ENCODE results near the gene MED9. TPM values are rescaled to one million over a fixed set of nuclear protein-coding genes. Genes with fewer than 3 reads are reported as not detected.

Gene MED9
- polyA plus RNA-seq, 1 of the 3 experiments (the other 2 are of a cell fraction), result 10.1 TPM

DNA sequence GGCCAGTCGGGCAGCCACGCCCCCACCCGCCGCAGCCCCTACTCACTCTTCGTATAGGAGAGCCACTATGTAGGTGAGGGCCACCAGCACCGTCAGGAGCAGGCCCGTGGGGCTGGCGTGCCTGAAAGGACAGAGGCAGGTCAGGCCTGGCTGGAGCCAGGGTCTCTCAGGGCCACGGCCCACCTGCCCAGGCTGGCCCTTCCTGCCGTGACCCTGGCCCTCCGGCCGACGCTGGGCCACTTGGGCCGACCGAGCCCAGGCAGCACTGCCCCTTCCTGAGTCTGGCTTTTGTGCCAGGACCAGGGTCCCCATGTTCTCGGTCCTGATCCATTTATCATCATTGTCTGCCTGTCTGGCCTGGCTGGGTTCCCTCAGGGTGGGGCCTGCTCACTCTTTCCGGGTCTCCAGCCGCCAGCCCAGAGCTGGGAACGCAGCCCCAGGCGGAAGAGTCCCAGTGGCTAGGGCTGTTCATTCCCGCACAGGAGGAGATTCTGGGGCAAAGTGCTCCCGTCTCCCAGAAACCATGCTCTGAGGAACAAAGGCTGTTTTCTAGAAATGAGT, 29.5 kb downstream of the MED9 start (continued):
- TF ChIP-seq, protein P1, sequence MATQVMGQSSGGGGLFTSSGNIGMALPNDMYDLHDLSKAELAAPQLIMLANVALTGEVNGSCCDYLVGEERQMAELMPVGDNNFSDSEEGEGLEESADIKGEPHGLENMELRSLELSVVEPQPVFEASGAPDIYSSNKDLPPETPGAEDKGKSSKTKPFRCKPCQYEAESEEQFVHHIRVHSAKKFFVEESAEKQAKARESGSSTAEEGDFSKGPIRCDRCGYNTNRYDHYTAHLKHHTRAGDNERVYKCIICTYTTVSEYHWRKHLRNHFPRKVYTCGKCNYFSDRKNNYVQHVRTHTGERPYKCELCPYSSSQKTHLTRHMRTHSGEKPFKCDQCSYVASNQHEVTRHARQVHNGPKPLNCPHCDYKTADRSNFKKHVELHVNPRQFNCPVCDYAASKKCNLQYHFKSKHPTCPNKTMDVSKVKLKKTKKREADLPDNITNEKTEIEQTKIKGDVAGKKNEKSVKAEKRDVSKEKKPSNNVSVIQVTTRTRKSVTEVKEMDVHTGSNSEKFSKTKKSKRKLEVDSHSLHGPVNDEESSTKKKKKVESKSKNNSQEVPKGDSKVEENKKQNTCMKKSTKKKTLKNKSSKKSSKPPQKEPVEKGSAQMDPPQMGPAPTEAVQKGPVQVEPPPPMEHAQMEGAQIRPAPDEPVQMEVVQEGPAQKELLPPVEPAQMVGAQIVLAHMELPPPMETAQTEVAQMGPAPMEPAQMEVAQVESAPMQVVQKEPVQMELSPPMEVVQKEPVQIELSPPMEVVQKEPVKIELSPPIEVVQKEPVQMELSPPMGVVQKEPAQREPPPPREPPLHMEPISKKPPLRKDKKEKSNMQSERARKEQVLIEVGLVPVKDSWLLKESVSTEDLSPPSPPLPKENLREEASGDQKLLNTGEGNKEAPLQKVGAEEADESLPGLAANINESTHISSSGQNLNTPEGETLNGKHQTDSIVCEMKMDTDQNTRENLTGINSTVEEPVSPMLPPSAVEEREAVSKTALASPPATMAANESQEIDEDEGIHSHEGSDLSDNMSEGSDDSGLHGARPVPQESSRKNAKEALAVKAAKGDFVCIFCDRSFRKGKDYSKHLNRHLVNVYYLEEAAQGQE (IDR thresholded peaks at IDR 0.05; ENCODE audit: low read depth, low read length), result no peak
- no peak for TF ChIP-seq TEAD4 (IDR thresholded peaks at IDR 0.05; ENCODE audit: borderline replicate concordance, insufficient read depth)
- TF ChIP-seq, protein P2, sequence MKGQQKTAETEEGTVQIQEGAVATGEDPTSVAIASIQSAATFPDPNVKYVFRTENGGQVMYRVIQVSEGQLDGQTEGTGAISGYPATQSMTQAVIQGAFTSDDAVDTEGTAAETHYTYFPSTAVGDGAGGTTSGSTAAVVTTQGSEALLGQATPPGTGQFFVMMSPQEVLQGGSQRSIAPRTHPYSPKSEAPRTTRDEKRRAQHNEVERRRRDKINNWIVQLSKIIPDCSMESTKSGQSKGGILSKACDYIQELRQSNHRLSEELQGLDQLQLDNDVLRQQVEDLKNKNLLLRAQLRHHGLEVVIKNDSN (IDR thresholded peaks at IDR 0.05; ENCODE audit: borderline replicate concordance, low read depth), result no peak
- TF ChIP-seq NFIC (IDR thresholded peaks at IDR 0.05; ENCODE audit: borderline replicate concordance), result no peak
- TF ChIP-seq SMC3 (IDR thresholded peaks at IDR 0.05; ENCODE audit: low read depth, low read length), result no peak
- no peak for TF ChIP-seq EZH2phosphoT487 (IDR thresholded peaks at IDR 0.05; ENCODE audit: borderline replicate concordance, low read depth)
- TF ChIP-seq, protein P3, sequence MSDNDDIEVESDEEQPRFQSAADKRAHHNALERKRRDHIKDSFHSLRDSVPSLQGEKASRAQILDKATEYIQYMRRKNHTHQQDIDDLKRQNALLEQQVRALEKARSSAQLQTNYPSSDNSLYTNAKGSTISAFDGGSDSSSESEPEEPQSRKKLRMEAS (IDR thresholded peaks at IDR 0.05; ENCODE audit: low read depth), result no peak
- no peak for TF ChIP-seq TCF12 (IDR thresholded peaks at IDR 0.05)
- no peak for TF ChIP-seq FOSL2 (IDR thresholded peaks at IDR 0.05; ENCODE audit: borderline replicate concordance, low read depth)

DNA sequence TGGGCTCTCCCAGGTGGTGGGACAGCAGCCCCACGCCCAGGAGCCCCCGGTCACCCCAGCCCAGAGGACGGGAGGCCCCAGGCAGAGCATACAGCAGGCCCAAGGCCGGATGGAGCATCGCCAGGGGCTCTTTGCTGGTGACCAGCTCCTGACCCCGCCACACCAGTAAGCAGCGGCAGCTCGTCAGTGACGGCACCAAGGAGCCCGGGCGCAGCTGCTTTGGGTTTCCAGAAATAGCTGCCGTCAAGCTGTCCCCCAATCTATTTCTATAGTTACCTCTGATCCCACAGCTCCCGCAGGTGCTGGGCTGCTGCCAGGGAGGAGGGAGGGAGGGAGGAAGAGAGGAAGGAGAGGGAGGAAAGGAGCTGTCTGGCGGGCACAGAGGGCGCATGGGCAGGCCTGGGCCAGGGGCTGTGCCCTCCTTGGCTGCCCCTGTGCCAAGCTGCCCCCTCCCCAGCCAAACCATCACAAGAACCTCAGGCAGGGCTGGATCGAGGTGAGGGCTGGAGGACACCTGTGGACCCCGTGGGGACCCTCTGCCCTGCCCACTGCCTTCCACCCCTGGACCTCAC, 30.2 kb downstream of the MED9 start:
- Histone ChIP-seq H2AFZ (ENCODE audit: low read depth) (no peak overlapping the region), H3K4me3 (ENCODE audit: low read depth in 2 of 2, low read length in 1 of 2) (no peak overlapping the region), H3K9ac (no peak overlapping the region), H3K4me2 (no peak overlapping the region), H3K4me1 (ENCODE audit: control insufficient read depth in 1 of 2, insufficient read depth in 2 of 2, low read depth in 1 of 2, low read length in 1 of 2) (peaks cover 2 to 22% of the 10 kb centered on the region in 2 experiments; a peak in 2 of 4 replicates), H3K79me2 (ENCODE audit: insufficient read depth) (no peaks in the 10 kb centered on the region), H3K27ac (ENCODE audit: low read depth in 2 of 2, low read length in 1 of 2) (no peak overlapping the region), H3K9me2 (no peaks in the 10 kb centered on the region), H3K9me3 (no peaks in the 10 kb centered on the region), H3K27me3 (ENCODE audit: insufficient read depth) (no peaks in the 10 kb centered on the region), H4K20me1 (ENCODE audit: insufficient read depth) (peaks cover 10% of the 10 kb centered on the region; the same call in 1 of the 2 replicates), H3F3A (replicated peaks; ENCODE audit: insufficient read depth) (no peaks in the 10 kb centered on the region), H3K36me3 (replicated peaks in 1 of 2; ENCODE audit: control insufficient read depth in 1 of 2, insufficient read depth in 2 of 2, low read length in 1 of 2) (no peaks in the 10 kb centered on the region)
- TF ChIP-seq GATA2 (CRISPR knock-in tag; IDR thresholded peaks at IDR 0.05) (no peak), TCF12 (IDR thresholded peaks at IDR 0.05) (no peak), MXI1 (IDR thresholded peaks at IDR 0.05; ENCODE audit: low read depth, low read length) (no peak), RAD21 (IDR thresholded peaks at IDR 0.05; ENCODE audit: low read length) (no peak)
- TF ChIP-seq, protein P4, sequence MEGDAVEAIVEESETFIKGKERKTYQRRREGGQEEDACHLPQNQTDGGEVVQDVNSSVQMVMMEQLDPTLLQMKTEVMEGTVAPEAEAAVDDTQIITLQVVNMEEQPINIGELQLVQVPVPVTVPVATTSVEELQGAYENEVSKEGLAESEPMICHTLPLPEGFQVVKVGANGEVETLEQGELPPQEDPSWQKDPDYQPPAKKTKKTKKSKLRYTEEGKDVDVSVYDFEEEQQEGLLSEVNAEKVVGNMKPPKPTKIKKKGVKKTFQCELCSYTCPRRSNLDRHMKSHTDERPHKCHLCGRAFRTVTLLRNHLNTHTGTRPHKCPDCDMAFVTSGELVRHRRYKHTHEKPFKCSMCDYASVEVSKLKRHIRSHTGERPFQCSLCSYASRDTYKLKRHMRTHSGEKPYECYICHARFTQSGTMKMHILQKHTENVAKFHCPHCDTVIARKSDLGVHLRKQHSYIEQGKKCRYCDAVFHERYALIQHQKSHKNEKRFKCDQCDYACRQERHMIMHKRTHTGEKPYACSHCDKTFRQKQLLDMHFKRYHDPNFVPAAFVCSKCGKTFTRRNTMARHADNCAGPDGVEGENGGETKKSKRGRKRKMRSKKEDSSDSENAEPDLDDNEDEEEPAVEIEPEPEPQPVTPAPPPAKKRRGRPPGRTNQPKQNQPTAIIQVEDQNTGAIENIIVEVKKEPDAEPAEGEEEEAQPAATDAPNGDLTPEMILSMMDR (IDR thresholded peaks at IDR 0.05), result no peak
- TF ChIP-seq, protein P5, sequence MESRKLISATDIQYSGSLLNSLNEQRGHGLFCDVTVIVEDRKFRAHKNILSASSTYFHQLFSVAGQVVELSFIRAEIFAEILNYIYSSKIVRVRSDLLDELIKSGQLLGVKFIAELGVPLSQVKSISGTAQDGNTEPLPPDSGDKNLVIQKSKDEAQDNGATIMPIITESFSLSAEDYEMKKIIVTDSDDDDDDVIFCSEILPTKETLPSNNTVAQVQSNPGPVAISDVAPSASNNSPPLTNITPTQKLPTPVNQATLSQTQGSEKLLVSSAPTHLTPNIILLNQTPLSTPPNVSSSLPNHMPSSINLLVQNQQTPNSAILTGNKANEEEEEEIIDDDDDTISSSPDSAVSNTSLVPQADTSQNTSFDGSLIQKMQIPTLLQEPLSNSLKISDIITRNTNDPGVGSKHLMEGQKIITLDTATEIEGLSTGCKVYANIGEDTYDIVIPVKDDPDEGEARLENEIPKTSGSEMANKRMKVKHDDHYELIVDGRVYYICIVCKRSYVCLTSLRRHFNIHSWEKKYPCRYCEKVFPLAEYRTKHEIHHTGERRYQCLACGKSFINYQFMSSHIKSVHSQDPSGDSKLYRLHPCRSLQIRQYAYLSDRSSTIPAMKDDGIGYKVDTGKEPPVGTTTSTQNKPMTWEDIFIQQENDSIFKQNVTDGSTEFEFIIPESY (IDR thresholded peaks at IDR 0.05; ENCODE audit: borderline replicate concordance, low read depth), result no peak
- peak; percentile 48 for DNase-seq
- WGBS (ENCODE audit: low lambda C conversion rate), result 90% methylated on average over 10 of the region's 17 CpGs
- ChIA-PET CTCF (interaction anchor here (0.8 to 3.3 kb wide), 5 partner anchors 8 to 152 kb away, joined by 3 to 32 read pairs (median 14); partner anchors contain the start of gene RASD1), POLR2A (no interaction called here)
